HepG2 (cell line): Measurements from ENCODE around the gene GCH1. TPM values are rescaled to one million over a fixed set of nuclear protein-coding genes. Genes with fewer than 3 reads are reported as not detected.

Experiments used
- ATAC-seq: fragments of 200-7000 bp; cut with Tn5 transposase; 3 replicates; pipeline ENCODE4 v1.9.1; 2020; ENCODE audit warnings: mild to moderate bottlenecking, moderate library complexity
- BruUV-seq: library from RNA; stranded (reverse); fragments of 400-500 nt; replicated peaks from 2 replicates; lab custom pipeline; 2021; lab: Mats Ljungman, UMichigan
- CTCF ChIA-PET: fragments of 300-600 bp; formaldehyde crosslinking; extraction: SDS; loops from one replicate; lab custom pipeline; 2021; ENCODE audit warnings: low total read pairs, inconsistent platforms, low intra/inter-chr PET ratio; lab: Yijun Ruan, JAX
- POLR2A ChIA-PET: fragments of 350-600 bp; sonication (Branson Sonifier 250); formaldehyde crosslinking; loops from one replicate; lab custom pipeline; 2020; ENCODE audit warnings: antibody characterized with exemption, inconsistent platforms; lab: Yijun Ruan, JAX
- DNase-seq: peaks from one replicate; pipeline ENCODE4 v3.0.0-alpha.2; 2015; ENCODE audit warnings: low spot score
- FAIRE-seq: peaks from 3 replicates; lab custom pipeline; 2011; peaks lifted over from hg19 to GRCh38; lab: Jason Lieb, UNC
- H2AFZ ChIP-seq: one replicate; pipeline ENCODE4 v1.6.1; 2011; ENCODE audit warnings: low read length, inconsistent platforms
- H3K27ac ChIP-seq: fragments of 300-600 bp; 3 replicates; pipeline ENCODE4 v1.8.0; 2011; ENCODE audit warnings: mixed run types, mild to moderate bottlenecking, mixed read lengths, low read length, inconsistent platforms; ENCODE audit not compliant: insufficient read depth; ENCODE audit errors: extremely low read length
- H3K27me3 ChIP-seq, 2 experiments: fragments of 200-600 bp in 1 of 2; 2 replicates in 1 of 2; 3 replicates in 1 of 2; pipeline versions ENCODE4 v1.6.0 to v1.8.0; 2011; ENCODE audit warnings: low read length in 2 of 2, mild to moderate bottlenecking in 2 of 2, moderate library complexity in 2 of 2, inconsistent platforms in 1 of 2; ENCODE audit not compliant: insufficient read depth in 2 of 2, control insufficient read depth in 1 of 2
- H3K36me3 ChIP-seq, 2 experiments: fragments of 200-600 bp in 1 of 2; replicated peaks in 1 of 2; 2 replicates in 1 of 2; 3 replicates in 1 of 2; pipeline versions ENCODE4 v1.5.1 to v1.8.0; 2011; ENCODE audit warnings: low read length in 2 of 2, inconsistent platforms in 1 of 2; ENCODE audit not compliant: insufficient read depth in 2 of 2, control insufficient read depth in 1 of 2
- H3K4me1 ChIP-seq: 2 replicates; pipeline ENCODE4 v1.5.1; 2012; ENCODE audit warnings: low read length, inconsistent platforms; ENCODE audit not compliant: insufficient read depth
- H3K4me2 ChIP-seq: 2 replicates; pipeline ENCODE4 v1.6.0; 2011; ENCODE audit warnings: low read depth, low read length, inconsistent platforms
- H3K4me3 ChIP-seq, 3 experiments: fragments of 200-600 bp in 1 of 3; sonication (generic), shearing (Covaris generic) in 1 of 3; replicated peaks in 1 of 3; 2 replicates each; pipeline ENCODE4 v1.5.1; 2011 to 2016; ENCODE audit warnings: low read length in 3 of 3, inconsistent platforms in 2 of 3, low read depth in 2 of 3, mild to moderate bottlenecking in 2 of 3, control low read depth in 1 of 3, mixed read lengths in 1 of 3; ENCODE audit not compliant: insufficient read depth in 1 of 3
- H3K79me2 ChIP-seq: one replicate; pipeline ENCODE4 v1.6.1; 2011; ENCODE audit warnings: low read length, inconsistent platforms; ENCODE audit not compliant: insufficient read depth
- H3K9ac ChIP-seq: 2 replicates; pipeline ENCODE4 v1.6.0; 2011; ENCODE audit warnings: mild to moderate bottlenecking, low read depth, low read length, inconsistent platforms; ENCODE audit not compliant: insufficient read depth
- H3K9me3 ChIP-seq: 2 replicates; pipeline ENCODE4 v1.5.1; 2012; ENCODE audit warnings: mild to moderate bottlenecking, low read length
- H4K20me1 ChIP-seq: 2 replicates; pipeline ENCODE4 v1.6.0; 2011; ENCODE audit warnings: inconsistent platforms, mild to moderate bottlenecking, low read length, moderate library complexity; ENCODE audit not compliant: insufficient read depth
- CCAR2 ChIP-seq: fragments of 200-400 bp; formaldehyde crosslinking; optimal IDR thresholded peaks from 2 replicates; pipeline ENCODE3; 2018; ENCODE audit warnings: low read depth, mild to moderate bottlenecking, low read length, moderate library complexity
- CENPX ChIP-seq: sonication (generic); formaldehyde crosslinking; IDR thresholded peaks from 2 replicates; pipeline ENCODE4 v1.9.0; 2021; ENCODE audit warnings: mild to moderate bottlenecking, missing genetic modification reagents, moderate library complexity
- E2F1 ChIP-seq: sonication (generic); formaldehyde crosslinking; IDR thresholded peaks from 2 replicates; pipeline ENCODE4 v1.5.0; 2020; ENCODE audit warnings: missing genetic modification reagents
- EP300 ChIP-seq, 3 experiments: sonication (generic) in 1 of 3; formaldehyde crosslinking in 1 of 3; IDR thresholded peaks; 2 replicates each; pipeline versions ENCODE4 v1.5.1 to v1.6.1; 2011 to 2020; ENCODE audit warnings: low read depth in 2 of 3, low read length in 2 of 3, borderline replicate concordance in 1 of 3, improper control_type of control experiment in 1 of 3, mild to moderate bottlenecking in 1 of 3, missing genetic modification reagents in 1 of 3, moderate library complexity in 1 of 3
- GATAD2A ChIP-seq: IDR thresholded peaks from 2 replicates; pipeline ENCODE4 v1.6.1; 2016
- GLMP ChIP-seq: sonication (generic); formaldehyde crosslinking; IDR thresholded peaks from 2 replicates; pipeline ENCODE4 v1.9.0; 2021; ENCODE audit warnings: missing genetic modification reagents, mild to moderate bottlenecking, borderline replicate concordance
- KLF15 ChIP-seq: sonication (generic); formaldehyde crosslinking; IDR thresholded peaks from 2 replicates; pipeline ENCODE4 v1.8.1; 2023; ENCODE audit warnings: borderline replicate concordance, mild to moderate bottlenecking, inconsistent platforms, missing genetic modification reagents, mixed read lengths
- SOX5 ChIP-seq: IDR thresholded peaks from 2 replicates; pipeline ENCODE4 v1.6.1; 2016; ENCODE audit warnings: borderline replicate concordance
- XBP1 ChIP-seq: sonication (generic); formaldehyde crosslinking; IDR thresholded peaks from 2 replicates; pipeline ENCODE4 v1.5.0; 2020; ENCODE audit warnings: missing genetic modification reagents
- ZFP41 ChIP-seq: sonication (generic); formaldehyde crosslinking; IDR thresholded peaks from 2 replicates; pipeline ENCODE4 v1.4.0; 2020; ENCODE audit warnings: mild to moderate bottlenecking, missing genetic modification reagents, borderline replicate concordance
- ZNF317 ChIP-seq: sonication (generic); formaldehyde crosslinking; IDR thresholded peaks from 2 replicates; pipeline ENCODE4 v1.5.0; 2020; ENCODE audit warnings: mild to moderate bottlenecking, missing genetic modification reagents
- ZSCAN22 ChIP-seq: sonication (generic); formaldehyde crosslinking; IDR thresholded peaks from 2 replicates; pipeline ENCODE4 v1.4.0; 2020; ENCODE audit warnings: mild to moderate bottlenecking, missing genetic modification reagents
- WGBS: methylation state at CpG from one replicate; pipeline ENCODE4 v1.1.6; 2017; ENCODE audit warnings: low lambda C conversion rate; 5-methylcytosine and 5-hydroxymethylcytosine counted together
- in situ Hi-C: cut with HindIII; loops from 2 replicates; pipeline ENCODE4 v1.10.0; 2017; ENCODE audit warnings: low pct_unique_long_range_greater_than_20kb; ENCODE audit not compliant: extremely low pct_ligation_motif_present
- intact Hi-C: fragments of 100-400 bp; cut with micrococcal nuclease; formaldehyde crosslinking; loops from one replicate; pipeline ENCODE4 v1.10.0; 2022; ENCODE audit not compliant: unreplicated experiment
- polyA plus RNA-seq, 8 experiments: library from polyadenylated mRNA; depleted of rRNA in 3 of 8; stranded (reverse) in 7 of 8; unstranded in 1 of 8; fragments of >200 nt; fragmentation: Illumina TruSeq in 4 of 8; extraction: Trizol in 4 of 8; gene quantifications; 2 replicates each; pipeline versions ENCODE4 v1.2.1 to v1.2.3, GENCODE V29; 2011 to 2016; ENCODE audit warnings: low read depth in 4 of 8, missing spikeins in 1 of 8, mixed read lengths in 1 of 8; ENCODE audit not compliant: insufficient read depth in 1 of 8
- total RNA-seq, 5 experiments: library from RNA; depleted of rRNA; stranded (reverse); fragments of >200 nt; fragmentation: Illumina TruSeq; extraction: Trizol; gene quantifications; 2 replicates each; pipeline ENCODE4 v1.2.3, GENCODE V29; 2016; ENCODE audit warnings: low read depth in 1 of 5

Gene GCH1
- total and polyA plus RNA-seq, 2 of the 13 experiments (the other 11 are each of a cell fraction or from before 2014, with no cell fraction given), result 15.0 to 25.2 TPM

GRCh38 chr14:54919330-54919729, 16.7 kb upstream of the GCH1 start:
- H3K27ac ChIP-seq, result no peak overlapping the region
- no peak for DNase-seq
- no peaks in the 10 kb centered on the region for H3K79me2 ChIP-seq
- H3K9me3 ChIP-seq, result no peaks in the 10 kb centered on the region
- intact Hi-C loops, result no loop called here
- no peak for ATAC-seq
- no peaks in the 10 kb centered on the region for H3K27me3 ChIP-seq
- ChIA-PET POLR2A (no interaction called here), CTCF (no interaction called here)
- no peak overlapping the region for H2AFZ ChIP-seq
- peaks cover 6% of the 10 kb centered on the region for H3K4me1 ChIP-seq
- FAIRE-seq, result no peak
- no peaks in the 10 kb centered on the region for H3K36me3 ChIP-seq
- no peaks in the 10 kb centered on the region for H4K20me1 ChIP-seq
- H3K4me2 ChIP-seq, result no peak overlapping the region
- no peak overlapping the region for H3K9ac ChIP-seq
- TF ChIP-seq GATAD2A, result no peak
- no TSS peak for BruUV-seq
- in situ Hi-C loops, result no loop called here
- no peak overlapping the region for H3K4me3 ChIP-seq

GRCh38 chr14:54918427-54918826, 15.8 kb upstream of the GCH1 start:
- Histone ChIP-seq H3K79me2 (no peaks in the 10 kb centered on the region), H3K27ac (no peak overlapping the region), H3K36me3 (no peaks in the 10 kb centered on the region), H3K4me1 (peaks cover 6% of the 10 kb centered on the region), H3K9me3 (no peaks in the 10 kb centered on the region), H4K20me1 (no peaks in the 10 kb centered on the region), H3K4me3 (no peak overlapping the region), H2AFZ (no peak overlapping the region), H3K27me3 (no peaks in the 10 kb centered on the region), H3K9ac (no peak overlapping the region), H3K4me2 (no peak overlapping the region)
- in situ Hi-C loops, result no loop called here
- ATAC-seq (no peak), DNase-seq (no peak), FAIRE-seq (no peak)
- intact Hi-C loops, result no loop called here
- CTCF ChIA-PET, result no interaction called here
- 32% methylated on average over 5 of the region's 5 CpGs for WGBS
- POLR2A ChIA-PET, result interaction anchor here (1.4 to 1.5 kb wide), 2 partner anchors 8 to 16 kb away, joined by 3 to 8 read pairs; partner anchors contain the start of gene GCH1
- no TSS peak for BruUV-seq
- TF ChIP-seq ZNF317 (CRISPR knock-in tag) (no peak), ZSCAN22 (CRISPR knock-in tag) (no peak), CENPX (CRISPR knock-in tag) (no peak), E2F1 (CRISPR knock-in tag) (no peak), SOX5 (no peak), EP300 (IDR thresholded peaks at IDR 0.05; ENCODE audit: low read depth in 2 of 2, low read length in 2 of 2) (no peak), EP300 (CRISPR knock-in tag; IDR thresholded peaks at IDR 0.05; ENCODE audit: borderline replicate concordance) (no peak), CCAR2 (no peak), XBP1 (CRISPR knock-in tag) (no peak), ZFP41 (CRISPR knock-in tag) (no peak), GLMP (CRISPR knock-in tag) (no peak), KLF15 (no peak)
